ENCODE measurements around the gene CTIF. TPM values are rescaled to one million over a fixed set of nuclear protein-coding genes. Genes with fewer than 3 reads are reported as not detected.

The CTIF gene
- polyA plus RNA-seq, 1 of the 3 experiments (the other 2 are of a cell fraction) = 47.2 TPM

DNA sequence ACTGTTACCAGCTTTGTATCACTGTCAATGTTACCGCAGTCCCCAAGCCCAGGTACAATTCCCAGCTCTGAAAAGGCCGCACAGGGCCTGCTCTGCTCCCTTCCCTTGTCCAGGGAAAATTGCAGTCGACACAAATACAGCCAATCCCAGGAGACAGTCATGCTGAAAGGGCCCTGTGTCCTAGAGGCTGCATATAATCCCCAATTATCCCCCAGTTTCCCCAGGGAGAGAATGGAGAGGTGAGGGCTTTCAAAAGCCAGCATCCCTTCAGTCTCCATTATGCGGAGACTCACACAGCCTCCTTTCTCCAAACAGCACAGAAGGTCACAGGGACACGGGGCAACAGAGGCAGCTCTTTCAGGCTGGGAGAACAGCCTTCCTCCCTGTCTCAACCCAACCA lies 17.1 kb upstream of the CTIF start:
- Histone ChIP-seq H3K4me3 (ENCODE audit: low read depth in 2 of 2, low read length in 1 of 2) (no peak overlapping the region), H2AFZ (ENCODE audit: low read depth) (no peak overlapping the region), H3F3A (replicated peaks; ENCODE audit: insufficient read depth) (no peaks in the 10 kb centered on the region), H3K9me2 (no peaks in the 10 kb centered on the region), H3K4me1 (ENCODE audit: control insufficient read depth in 1 of 2, insufficient read depth in 2 of 2, low read depth in 1 of 2, low read length in 1 of 2) (no peaks in the 10 kb centered on the region; a peak in 1 of 4 replicates), H3K4me2 (no peak overlapping the region), H3K79me2 (ENCODE audit: insufficient read depth) (no peaks in the 10 kb centered on the region), H3K27me3 (ENCODE audit: insufficient read depth) (no peaks in the 10 kb centered on the region), H4K20me1 (ENCODE audit: insufficient read depth) (no peaks in the 10 kb centered on the region), H3K9me3 (no peaks in the 10 kb centered on the region), H3K36me3 (replicated peaks in 1 of 2; ENCODE audit: control insufficient read depth in 1 of 2, insufficient read depth in 2 of 2, low read length in 1 of 2) (no peaks in the 10 kb centered on the region), H3K27ac (ENCODE audit: low read depth in 2 of 2, low read length in 1 of 2) (no peak overlapping the region), H3K9ac (no peak overlapping the region)
- POLR2A ChIA-PET = no interaction called here
- TF ChIP-seq USF2 (IDR thresholded peaks at IDR 0.05; ENCODE audit: borderline replicate concordance, low read depth, low read length) (no peak), GATA2 (CRISPR knock-in tag; IDR thresholded peaks at IDR 0.05) (no peak), EZH2phosphoT487 (IDR thresholded peaks at IDR 0.05; ENCODE audit: borderline replicate concordance, low read depth) (no peak), TEAD4 (IDR thresholded peaks at IDR 0.05; ENCODE audit: borderline replicate concordance, insufficient read depth) (no peak), ZBTB33 (IDR thresholded peaks at IDR 0.05; ENCODE audit: borderline replicate concordance, low read depth) (no peak), ELF1 (IDR thresholded peaks at IDR 0.05) (no peak), RXRA (IDR thresholded peaks at IDR 0.05; ENCODE audit: borderline replicate concordance, low read depth) (no peak), MXI1 (IDR thresholded peaks at IDR 0.05; ENCODE audit: low read depth, low read length) (no peak), JUND (IDR thresholded peaks at IDR 0.05) (no peak), YY1 (IDR thresholded peaks at IDR 0.05; ENCODE audit: low read depth) (no peak), SIN3A (IDR thresholded peaks at IDR 0.05; ENCODE audit: borderline replicate concordance, low read depth, low read length) (no peak), EP300 (IDR thresholded peaks at IDR 0.05; ENCODE audit: borderline replicate concordance in 1 of 2, low read depth in 1 of 2, low read length in 1 of 2) (no peak), TCF12 (IDR thresholded peaks at IDR 0.05) (no peak), GABPA (IDR thresholded peaks at IDR 0.05; ENCODE audit: low read depth) (no peak), NFIC (IDR thresholded peaks at IDR 0.05; ENCODE audit: borderline replicate concordance) (no peak), SMC3 (IDR thresholded peaks at IDR 0.05; ENCODE audit: low read depth, low read length) (no peak)
- TF ChIP-seq, protein P1, sequence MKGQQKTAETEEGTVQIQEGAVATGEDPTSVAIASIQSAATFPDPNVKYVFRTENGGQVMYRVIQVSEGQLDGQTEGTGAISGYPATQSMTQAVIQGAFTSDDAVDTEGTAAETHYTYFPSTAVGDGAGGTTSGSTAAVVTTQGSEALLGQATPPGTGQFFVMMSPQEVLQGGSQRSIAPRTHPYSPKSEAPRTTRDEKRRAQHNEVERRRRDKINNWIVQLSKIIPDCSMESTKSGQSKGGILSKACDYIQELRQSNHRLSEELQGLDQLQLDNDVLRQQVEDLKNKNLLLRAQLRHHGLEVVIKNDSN (IDR thresholded peaks at IDR 0.05; ENCODE audit: borderline replicate concordance, low read depth) = no peak
- TF ChIP-seq, protein P2, sequence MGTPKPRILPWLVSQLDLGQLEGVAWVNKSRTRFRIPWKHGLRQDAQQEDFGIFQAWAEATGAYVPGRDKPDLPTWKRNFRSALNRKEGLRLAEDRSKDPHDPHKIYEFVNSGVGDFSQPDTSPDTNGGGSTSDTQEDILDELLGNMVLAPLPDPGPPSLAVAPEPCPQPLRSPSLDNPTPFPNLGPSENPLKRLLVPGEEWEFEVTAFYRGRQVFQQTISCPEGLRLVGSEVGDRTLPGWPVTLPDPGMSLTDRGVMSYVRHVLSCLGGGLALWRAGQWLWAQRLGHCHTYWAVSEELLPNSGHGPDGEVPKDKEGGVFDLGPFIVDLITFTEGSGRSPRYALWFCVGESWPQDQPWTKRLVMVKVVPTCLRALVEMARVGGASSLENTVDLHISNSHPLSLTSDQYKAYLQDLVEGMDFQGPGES (IDR thresholded peaks at IDR 0.05; ENCODE audit: low read depth, low read length) = no peak
- 88% methylated on average over 4 of the region's 5 CpGs for WGBS (ENCODE audit: low lambda C conversion rate)
- DNase-seq = no peak
- CTCF ChIA-PET = interaction anchor here (1.3 kb wide), 2 partner anchors 9 to 46 kb away, joined by 5 read pairs; no protein-coding TSS in a partner anchor

Measured in SK-N-SH (cell line).